H1 (cell line): Measurements from ENCODE around the gene OBSL1. TPM values are rescaled to one million over a fixed set of nuclear protein-coding genes. Genes with fewer than 3 reads are reported as not detected.

Experiments
- ATF3 ChIP-seq: IDR thresholded peaks from 2 replicates; pipeline ENCODE4 v1.6.1; 2011; ENCODE audit warnings: low read depth, mild to moderate bottlenecking, low read length; ENCODE audit not compliant: insufficient read depth
- EGR1 ChIP-seq: IDR thresholded peaks from 2 replicates; pipeline ENCODE4 v1.6.1; 2011; ENCODE audit warnings: low read depth, low read length, borderline replicate concordance
- FOSL1 ChIP-seq: IDR thresholded peaks from 2 replicates; pipeline ENCODE4 v1.6.1; 2011; ENCODE audit warnings: mild to moderate bottlenecking, low read depth, low read length, moderate library complexity; ENCODE audit not compliant: insufficient read depth
- SRF ChIP-seq: IDR thresholded peaks from 2 replicates; pipeline ENCODE4 v1.6.1; 2011; ENCODE audit warnings: mild to moderate bottlenecking, low read depth, low read length, moderate library complexity
- SUZ12 ChIP-seq: fragments of 200-600 bp; sonication (generic); IDR thresholded peaks from 2 replicates; pipeline ENCODE4 v1.6.1; 2012; ENCODE audit warnings: mild to moderate bottlenecking, inconsistent platforms, low read length, moderate library complexity, mixed read lengths
- polyA plus RNA-seq, 7 experiments: library from polyadenylated mRNA; depleted of rRNA in 3 of 7; stranded (reverse) in 5 of 7; unstranded in 2 of 7; fragments of >200 nt in 5 of 7; fragments of 200-250 nt in 2 of 7; gene quantifications; 1 replicate in 5 of 7; 2 replicates in 1 of 7; 4 replicates in 1 of 7; pipeline versions ENCODE4 v1.2.1 to v1.2.3, GENCODE V29; 2011 to 2013; ENCODE audit warnings: missing spikeins in 2 of 7, mixed read lengths in 2 of 7
- total RNA-seq: library from RNA; stranded (reverse); fragmentation: NEBNext Ultra II Directional; extraction: Animal tissue kit (Norgen Biotek cat#: 25700); gene quantifications from 2 replicates; pipeline ENCODE4 v1.2.1, GENCODE V29; 2021

OBSL1 gene
- total and polyA plus RNA-seq, 2 of the 8 experiments (the other 6 are each of a cell fraction or from before 2014, with no cell fraction given), result 116 to 127 TPM

- TF ChIP-seq SUZ12 (no peak), ATF3 (no peak), SRF (no peak), EGR1 (no peak), FOSL1 (no peak)
Measured at GRCh38 chr2:219615036-219615435, 43.7 kb upstream of the OBSL1 start (continued).
